ENCODE results near the gene MYO10. TPM values are rescaled to one million over a fixed set of nuclear protein-coding genes. Genes with fewer than 3 reads are reported as not detected.

The MYO10 gene
- total RNA-seq, 6 donors from 2014 or later = 31.9 to 135 (median 57.7) TPM

DNA sequence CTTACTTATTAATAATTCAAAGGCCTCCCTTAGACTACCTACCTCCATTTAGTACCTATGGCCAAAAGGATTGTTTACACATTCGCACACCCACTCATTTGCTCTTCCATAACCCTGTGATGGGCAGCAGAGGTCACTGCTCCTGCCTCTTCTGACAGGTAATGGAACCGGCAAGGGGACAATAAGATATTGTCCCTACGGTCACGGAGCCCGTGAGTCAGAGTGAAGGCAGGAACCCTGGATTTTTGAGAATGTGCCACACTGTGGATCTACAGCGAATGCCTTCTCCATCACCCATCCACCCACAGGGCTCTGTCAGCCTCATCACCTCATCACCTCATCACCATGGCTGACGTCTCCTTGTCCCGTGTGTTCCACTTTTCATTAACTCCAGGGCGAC is 132.3 kb downstream of the MYO10 start:
- H3K4me3 ChIP-seq = no peak overlapping the region
- no peaks in the 10 kb centered on the region for H3K27me3 ChIP-seq
- no peaks in the 10 kb centered on the region for H3K36me3 ChIP-seq
- WGBS, 2 donors = 92 to 96% methylated on average over 9 of the region's 9 CpGs
- DNase-seq (no peak), ATAC-seq (ENCODE audit: low FRiP score in 2 of 2) (no peak)
- H3K4me1 ChIP-seq = peaks cover under 1 to 12% (median 11%) of the 10 kb centered on the region in 4 donors
- TF ChIP-seq POLR2A (IDR thresholded peaks at IDR 0.05) = no peak
- no peak for TF ChIP-seq EP300 (IDR thresholded peaks at IDR 0.05)
- no peak for TF ChIP-seq POLR2AphosphoS5 (IDR thresholded peaks at IDR 0.05)
- TF ChIP-seq, protein P1, sequence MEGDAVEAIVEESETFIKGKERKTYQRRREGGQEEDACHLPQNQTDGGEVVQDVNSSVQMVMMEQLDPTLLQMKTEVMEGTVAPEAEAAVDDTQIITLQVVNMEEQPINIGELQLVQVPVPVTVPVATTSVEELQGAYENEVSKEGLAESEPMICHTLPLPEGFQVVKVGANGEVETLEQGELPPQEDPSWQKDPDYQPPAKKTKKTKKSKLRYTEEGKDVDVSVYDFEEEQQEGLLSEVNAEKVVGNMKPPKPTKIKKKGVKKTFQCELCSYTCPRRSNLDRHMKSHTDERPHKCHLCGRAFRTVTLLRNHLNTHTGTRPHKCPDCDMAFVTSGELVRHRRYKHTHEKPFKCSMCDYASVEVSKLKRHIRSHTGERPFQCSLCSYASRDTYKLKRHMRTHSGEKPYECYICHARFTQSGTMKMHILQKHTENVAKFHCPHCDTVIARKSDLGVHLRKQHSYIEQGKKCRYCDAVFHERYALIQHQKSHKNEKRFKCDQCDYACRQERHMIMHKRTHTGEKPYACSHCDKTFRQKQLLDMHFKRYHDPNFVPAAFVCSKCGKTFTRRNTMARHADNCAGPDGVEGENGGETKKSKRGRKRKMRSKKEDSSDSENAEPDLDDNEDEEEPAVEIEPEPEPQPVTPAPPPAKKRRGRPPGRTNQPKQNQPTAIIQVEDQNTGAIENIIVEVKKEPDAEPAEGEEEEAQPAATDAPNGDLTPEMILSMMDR (IDR thresholded peaks at IDR 0.05) = no peak
- no peak overlapping the region for H3K27ac ChIP-seq
- no peaks in the 10 kb centered on the region for H3K9me3 ChIP-seq

DNA sequence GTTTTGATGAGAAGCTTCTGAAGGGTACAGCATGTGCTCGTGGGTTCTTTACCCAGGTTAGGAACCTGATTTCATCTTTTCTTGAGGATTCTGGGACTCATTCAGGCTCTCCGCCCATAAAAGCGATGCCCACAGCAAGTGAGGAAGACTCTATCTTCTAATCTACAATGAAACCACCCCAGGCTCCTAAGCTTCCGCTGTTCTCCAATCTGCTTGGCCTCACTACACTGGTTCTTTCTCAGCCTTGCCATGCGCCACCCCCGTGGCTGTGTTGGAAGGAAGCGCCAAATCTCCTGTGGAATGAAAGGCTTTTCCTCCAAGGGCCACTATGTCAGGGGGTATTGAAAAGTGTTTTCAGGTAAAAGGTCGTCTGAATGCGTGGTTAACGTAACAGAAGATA is 135.6 kb downstream of the MYO10 start:
- Histone ChIP-seq H3K9me3 (no peaks in the 10 kb centered on the region), H3K4me1 (no peaks in the 10 kb centered on the region), H3K27me3 (no peaks in the 10 kb centered on the region), H3K4me3 (no peak overlapping the region), H3K36me3 (no peaks in the 10 kb centered on the region), H3K27ac (no peak overlapping the region)
- no peak for DNase-seq
- TF ChIP-seq POLR2AphosphoS5 (IDR thresholded peaks at IDR 0.05) (no peak), EP300 (IDR thresholded peaks at IDR 0.05) (no peak), POLR2A (IDR thresholded peaks at IDR 0.05) (no peak)
- TF ChIP-seq, protein P1 (IDR thresholded peaks at IDR 0.05) = no peak
- no peak for ATAC-seq (ENCODE audit: low FRiP score in 2 of 2)
- WGBS, 2 donors = 91% methylated on average over 10 of the region's 10 CpGs

DNA sequence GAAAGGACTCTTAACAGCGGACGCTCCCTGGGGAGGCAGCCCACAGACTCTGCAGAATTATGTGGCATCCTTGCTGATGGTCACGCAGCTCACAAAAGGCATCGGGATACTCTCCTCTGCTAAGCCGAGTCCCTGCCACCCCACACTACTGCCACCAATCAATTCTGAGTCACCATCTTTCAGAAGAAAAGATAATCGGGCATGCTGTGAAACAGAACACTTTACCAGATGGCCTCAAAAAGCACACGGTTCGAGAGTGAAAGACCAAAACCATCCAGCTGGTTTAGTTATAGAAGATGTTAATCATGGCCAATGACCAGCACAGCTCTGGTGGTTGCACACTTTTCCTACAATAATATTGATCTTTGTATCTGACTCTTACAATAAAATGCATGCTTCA is 136.3 kb downstream of the MYO10 start:
- WGBS, 2 donors = 86 to 89% methylated on average over 8 of the region's 8 CpGs
- ATAC-seq (ENCODE audit: low FRiP score in 2 of 2) (no peak), DNase-seq (no peak)
- no peaks in the 10 kb centered on the region for H3K36me3 ChIP-seq
- no peaks in the 10 kb centered on the region for H3K4me1 ChIP-seq
- H3K27ac ChIP-seq = no peak overlapping the region
- no peaks in the 10 kb centered on the region for H3K9me3 ChIP-seq
- H3K4me3 ChIP-seq = no peak overlapping the region
- TF ChIP-seq, protein P1 (IDR thresholded peaks at IDR 0.05) = no peak
- no peak for TF ChIP-seq EP300 (IDR thresholded peaks at IDR 0.05)
- no peak for TF ChIP-seq POLR2AphosphoS5 (IDR thresholded peaks at IDR 0.05)
- TF ChIP-seq POLR2A (IDR thresholded peaks at IDR 0.05) = no peak
- no peaks in the 10 kb centered on the region for H3K27me3 ChIP-seq

DNA sequence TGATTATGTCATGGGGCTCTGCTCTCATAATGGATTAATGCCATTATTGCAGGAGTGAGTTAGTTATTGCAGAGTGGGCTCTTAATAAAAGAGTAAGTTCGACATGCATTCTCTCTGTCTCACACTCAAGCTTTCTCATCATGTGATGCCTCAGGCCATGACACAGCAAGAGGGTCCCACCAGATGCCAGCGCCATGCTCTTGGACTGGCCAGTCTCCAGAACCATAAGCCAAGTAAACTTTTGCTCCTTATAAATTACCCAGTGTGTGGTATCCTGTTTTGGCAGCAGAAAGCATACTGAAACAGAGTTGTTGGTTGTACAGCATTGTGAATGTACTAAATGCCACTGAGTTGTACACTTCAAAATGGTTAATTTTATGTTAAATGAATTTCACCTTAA is 138.1 kb downstream of the MYO10 start:
- no peaks in the 10 kb centered on the region for H3K9me3 ChIP-seq
- 76 to 86% methylated on average over 2 of the region's 2 CpGs for WGBS, 2 donors
- TF ChIP-seq EP300 (IDR thresholded peaks at IDR 0.05) = no peak
- no peak for TF ChIP-seq POLR2AphosphoS5 (IDR thresholded peaks at IDR 0.05)
- no peak for TF ChIP-seq POLR2A (IDR thresholded peaks at IDR 0.05)
- TF ChIP-seq, protein P1 (IDR thresholded peaks at IDR 0.05) = no peak
- no peak for DNase-seq
- ATAC-seq (ENCODE audit: low FRiP score in 2 of 2) = no peak
- H3K36me3 ChIP-seq = peaks cover 0 to 6% (median 0%) of the 10 kb centered on the region in 4 donors
- H3K4me3 ChIP-seq = no peak overlapping the region
- no peaks in the 10 kb centered on the region for H3K4me1 ChIP-seq
- H3K27me3 ChIP-seq = no peaks in the 10 kb centered on the region
- no peak overlapping the region for H3K27ac ChIP-seq

DNA sequence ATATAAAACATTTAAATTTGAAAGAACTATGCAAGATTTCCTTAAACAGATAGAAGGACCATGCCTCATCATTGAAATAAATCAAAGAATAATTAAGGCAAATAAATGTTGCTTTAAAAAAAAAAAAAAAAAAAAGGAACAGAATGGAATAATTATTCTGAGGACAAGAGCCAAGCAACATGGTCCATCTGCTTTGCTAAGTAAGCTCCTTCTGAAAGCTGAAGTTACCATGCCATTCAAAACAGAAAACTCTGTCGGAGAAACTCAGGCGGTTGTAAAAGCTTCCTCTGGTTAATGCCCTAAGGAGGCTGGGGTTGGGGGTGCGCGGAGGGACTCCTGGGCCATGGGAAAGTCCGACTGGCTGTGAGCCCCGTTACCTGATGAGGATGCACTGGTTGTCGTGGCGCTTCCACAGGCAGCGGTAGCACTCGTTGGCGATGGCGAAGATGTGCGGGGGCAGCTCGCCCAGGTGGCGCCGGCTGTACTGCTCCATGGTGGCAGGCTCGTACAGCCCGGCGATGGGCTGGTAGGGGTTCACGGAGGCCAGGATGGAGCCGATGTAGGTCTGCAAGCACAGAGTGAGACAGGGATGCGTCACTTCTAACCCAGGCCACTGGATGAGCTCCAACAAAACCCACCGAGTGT is 141.7 kb downstream of the MYO10 start:
- H3K9me3 ChIP-seq = no peaks in the 10 kb centered on the region
- TF ChIP-seq POLR2A (IDR thresholded peaks at IDR 0.05) (no peak), EP300 (IDR thresholded peaks at IDR 0.05) (no peak), POLR2AphosphoS5 (IDR thresholded peaks at IDR 0.05) (no peak)
- TF ChIP-seq, protein P1 (IDR thresholded peaks at IDR 0.05) = no peak
- H3K36me3 ChIP-seq = peaks cover 0 to 6% (median 0%) of the 10 kb centered on the region in 4 donors
- H3K27me3 ChIP-seq = no peaks in the 10 kb centered on the region
- no peak overlapping the region for H3K4me3 ChIP-seq
- ATAC-seq (ENCODE audit: low FRiP score in 2 of 2) (peak in 1 of 2 donors; percentile 36), DNase-seq (peak in 1 of 2 donors; percentile 62)
- peaks cover 0 to 9% (median 2%) of the 10 kb centered on the region in 4 donors for H3K4me1 ChIP-seq
- H3K27ac ChIP-seq = no peak overlapping the region
- 96% methylated on average over 22 to 23 of the region's 23 CpGs for WGBS, 2 donors

Measured in upper lobe of left lung (tissue), 6 donors.